ENCODE data around the gene TMEM229A. TPM values are rescaled to one million over a fixed set of nuclear protein-coding genes. Genes with fewer than 3 reads are reported as not detected.

The TMEM229A gene
- total and polyA plus RNA-seq, 10 of the 15 experiments (the other 5 are each of a cell fraction or from before 2014, with no cell fraction given) = not detected

DNA sequence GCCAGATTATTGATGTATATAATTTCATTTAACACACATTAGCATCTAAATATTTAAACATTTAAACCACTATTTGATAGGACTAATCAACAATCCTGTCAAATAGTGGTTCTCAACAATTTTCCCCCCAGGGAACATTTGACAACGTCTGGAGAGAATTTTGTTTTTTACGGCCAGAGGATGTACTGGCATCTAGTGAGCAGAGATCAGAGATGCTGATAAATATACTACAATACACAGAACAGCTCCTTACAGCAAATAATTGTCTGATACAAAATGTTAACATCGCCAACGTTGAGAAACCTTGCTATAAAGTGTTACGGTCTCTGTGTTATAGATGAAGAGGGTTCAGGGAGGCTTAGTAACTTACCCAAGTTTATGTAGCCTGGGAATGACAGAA is 25.0 kb upstream of the TMEM229A start (continued):
- TF ChIP-seq, protein P1, sequence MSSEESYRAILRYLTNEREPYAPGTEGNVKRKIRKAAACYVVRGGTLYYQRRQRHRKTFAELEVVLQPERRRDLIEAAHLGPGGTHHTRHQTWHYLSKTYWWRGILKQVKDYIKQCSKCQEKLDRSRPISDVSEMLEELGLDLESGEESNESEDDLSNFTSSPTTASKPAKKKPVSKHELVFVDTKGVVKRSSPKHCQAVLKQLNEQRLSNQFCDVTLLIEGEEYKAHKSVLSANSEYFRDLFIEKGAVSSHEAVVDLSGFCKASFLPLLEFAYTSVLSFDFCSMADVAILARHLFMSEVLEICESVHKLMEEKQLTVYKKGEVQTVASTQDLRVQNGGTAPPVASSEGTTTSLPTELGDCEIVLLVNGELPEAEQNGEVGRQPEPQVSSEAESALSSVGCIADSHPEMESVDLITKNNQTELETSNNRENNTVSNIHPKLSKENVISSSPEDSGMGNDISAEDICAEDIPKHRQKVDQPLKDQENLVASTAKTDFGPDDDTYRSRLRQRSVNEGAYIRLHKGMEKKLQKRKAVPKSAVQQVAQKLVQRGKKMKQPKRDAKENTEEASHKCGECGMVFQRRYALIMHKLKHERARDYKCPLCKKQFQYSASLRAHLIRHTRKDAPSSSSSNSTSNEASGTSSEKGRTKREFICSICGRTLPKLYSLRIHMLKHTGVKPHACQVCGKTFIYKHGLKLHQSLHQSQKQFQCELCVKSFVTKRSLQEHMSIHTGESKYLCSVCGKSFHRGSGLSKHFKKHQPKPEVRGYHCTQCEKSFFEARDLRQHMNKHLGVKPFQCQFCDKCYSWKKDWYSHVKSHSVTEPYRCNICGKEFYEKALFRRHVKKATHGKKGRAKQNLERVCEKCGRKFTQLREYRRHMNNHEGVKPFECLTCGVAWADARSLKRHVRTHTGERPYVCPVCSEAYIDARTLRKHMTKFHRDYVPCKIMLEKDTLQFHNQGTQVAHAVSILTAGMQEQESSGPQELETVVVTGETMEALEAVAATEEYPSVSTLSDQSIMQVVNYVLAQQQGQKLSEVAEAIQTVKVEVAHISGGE (CRISPR knock-in tag; IDR thresholded peaks at IDR 0.05) = no peak
- TF ChIP-seq ZNF622 (IDR thresholded peaks at IDR 0.05) (no peak), JUNB (IDR thresholded peaks at IDR 0.05) (no peak), EP300 (IDR thresholded peaks at IDR 0.05; ENCODE audit: borderline replicate concordance in 1 of 2, control insufficient read depth in 1 of 2, low read depth in 2 of 2, low read length in 2 of 2) (no peak), POLR2AphosphoS2 (IDR thresholded peaks at IDR 0.05; ENCODE audit: low read depth, low read length) (no peak), ZBED1 (IDR thresholded peaks at IDR 0.05; ENCODE audit: borderline replicate concordance) (no peak), RELA (IDR thresholded peaks at IDR 0.05; ENCODE audit: borderline replicate concordance, partially characterized antibody) (no peak), SMC3 (IDR thresholded peaks at IDR 0.05; ENCODE audit: borderline replicate concordance, low read length) (no peak), IKZF1 (conservative IDR thresholded peaks at IDR 0.05) (no peak)
- TF ChIP-seq, protein P2, sequence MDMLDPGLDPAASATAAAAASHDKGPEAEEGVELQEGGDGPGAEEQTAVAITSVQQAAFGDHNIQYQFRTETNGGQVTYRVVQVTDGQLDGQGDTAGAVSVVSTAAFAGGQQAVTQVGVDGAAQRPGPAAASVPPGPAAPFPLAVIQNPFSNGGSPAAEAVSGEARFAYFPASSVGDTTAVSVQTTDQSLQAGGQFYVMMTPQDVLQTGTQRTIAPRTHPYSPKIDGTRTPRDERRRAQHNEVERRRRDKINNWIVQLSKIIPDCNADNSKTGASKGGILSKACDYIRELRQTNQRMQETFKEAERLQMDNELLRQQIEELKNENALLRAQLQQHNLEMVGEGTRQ (IDR thresholded peaks at IDR 0.05; ENCODE audit: borderline replicate concordance, low read depth, low read length) = no peak
